Keratinocyte (primary cell): ENCODE measurements around the gene SALL3. TPM values are rescaled to one million over a fixed set of nuclear protein-coding genes. Genes with fewer than 3 reads are reported as not detected.

Experiments
- DNase-seq: peaks from one replicate; pipeline ENCODE4 v3.0.0-alpha.2; 2011; ENCODE audit warnings: low read depth, missing footprints, low spot score
- FAIRE-seq: peaks from 2 replicates; lab custom pipeline; 2011; peaks lifted over from hg19 to GRCh38; lab: Jason Lieb, UNC
- H2AFZ ChIP-seq: 2 replicates; pipeline ENCODE4 v1.6.0; 2012; ENCODE audit warnings: low read length, control low read depth, inconsistent platforms; ENCODE audit not compliant: control insufficient read depth
- H3K27ac ChIP-seq: 2 replicates; pipeline ENCODE4 v1.5.1; 2011; ENCODE audit warnings: low read length; ENCODE audit not compliant: control insufficient read depth, insufficient read depth
- H3K27me3 ChIP-seq: 3 replicates; pipeline ENCODE4 v1.6.0; 2011; ENCODE audit warnings: low read length; ENCODE audit not compliant: control insufficient read depth, insufficient read depth; ENCODE audit errors: extremely low read depth
- H3K36me3 ChIP-seq, 2 experiments: 2 replicates in 1 of 2; 3 replicates in 1 of 2; pipeline ENCODE4 v1.5.1; 2011; ENCODE audit warnings: low read length in 2 of 2, mild to moderate bottlenecking in 1 of 2; ENCODE audit not compliant: control insufficient read depth in 2 of 2, insufficient read depth in 2 of 2; ENCODE audit errors: extremely low read depth in 1 of 2
- H3K4me1 ChIP-seq: 3 replicates; pipeline ENCODE4 v1.5.1; 2011; ENCODE audit warnings: low read length; ENCODE audit not compliant: control insufficient read depth, insufficient read depth; ENCODE audit errors: extremely low read depth
- H3K4me2 ChIP-seq: 3 replicates; pipeline ENCODE4 v1.6.0; 2011; ENCODE audit warnings: low read depth, low read length; ENCODE audit not compliant: control insufficient read depth, insufficient read depth; ENCODE audit errors: extremely low read depth
- H3K4me3 ChIP-seq, 3 experiments: fragments of 200-600 bp in 1 of 3; sonication (generic) in 1 of 3; 2 replicates in 2 of 3; 3 replicates in 1 of 3; pipeline ENCODE4 v1.5.1; 2011 to 2016; ENCODE audit warnings: low read length in 3 of 3, mild to moderate bottlenecking in 3 of 3, control low read depth in 2 of 3, inconsistent platforms in 1 of 3, low read depth in 1 of 3, mixed read lengths in 1 of 3, mixed run types in 1 of 3, moderate library complexity in 1 of 3; ENCODE audit not compliant: control insufficient read depth in 2 of 3, insufficient read depth in 2 of 3; ENCODE audit errors: extremely low read depth in 1 of 3
- H3K79me2 ChIP-seq: 2 replicates; pipeline ENCODE4 v1.6.0; 2012; ENCODE audit warnings: low read length; ENCODE audit not compliant: control insufficient read depth, insufficient read depth
- H3K9ac ChIP-seq: 3 replicates; pipeline ENCODE4 v1.6.0; 2011; ENCODE audit warnings: low read length; ENCODE audit not compliant: control insufficient read depth, insufficient read depth; ENCODE audit errors: extremely low read depth
- H3K9me1 ChIP-seq: 3 replicates; pipeline ENCODE4 v1.6.0; 2011; ENCODE audit warnings: low read length; ENCODE audit not compliant: control insufficient read depth, insufficient read depth; ENCODE audit errors: extremely low read depth
- H3K9me3 ChIP-seq: 2 replicates; pipeline ENCODE4 v1.5.1; 2012; ENCODE audit warnings: low read depth, low read length; ENCODE audit not compliant: control insufficient read depth
- H4K20me1 ChIP-seq: 3 replicates; pipeline ENCODE4 v1.6.0; 2011; ENCODE audit warnings: low read length; ENCODE audit not compliant: control insufficient read depth, insufficient read depth; ENCODE audit errors: extremely low read depth
- CTCF ChIP-seq, 3 experiments: IDR thresholded peaks in 1 of 3; conservative IDR thresholded peaks in 1 of 3; optimal IDR thresholded peaks in 1 of 3; 2 replicates in 2 of 3; 3 replicates in 1 of 3; pipeline versions ENCODE3 to v1.5.1; 2011; ENCODE audit warnings: low read length in 3 of 3, mild to moderate bottlenecking in 3 of 3, moderate library complexity in 2 of 3, control low read depth in 1 of 3, inconsistent platforms in 1 of 3; ENCODE audit not compliant: insufficient read depth in 2 of 3; ENCODE audit errors: extremely low read depth in 1 of 3
- EZH2 ChIP-seq: IDR thresholded peaks from one replicate; pipeline ENCODE4 v1.6.1; 2012; ENCODE audit warnings: inconsistent platforms, mild to moderate bottlenecking, low read length, moderate library complexity
- dilution Hi-C: fragments of 300-500 bp; cut with MboI; formaldehyde crosslinking; loops from one replicate; pipeline ENCODE4 v1.7.0; 2020; ENCODE audit warnings: low sequenced_read_pairs; ENCODE audit not compliant: extremely low pct_ligation_motif_present
- polyA plus RNA-seq, 5 experiments: library from polyadenylated mRNA; depleted of rRNA in 3 of 5; stranded (reverse) in 3 of 5; stranded (forward) in 1 of 5; unstranded in 1 of 5; fragments of >200 nt; gene quantifications; 1 replicate in 1 of 5; 2 replicates in 3 of 5; 3 replicates in 1 of 5; pipeline versions ENCODE4 v1.2.1 to v1.2.3, GENCODE V29; 2011 to 2012; ENCODE audit warnings: missing spikeins in 2 of 5, low read depth in 1 of 5, low replicate concordance in 1 of 5

The SALL3 gene
- polyA plus RNA-seq, 1 donor (not counting 4 experiments of a cell fraction or from before 2014, with no cell fraction given) = not detected

GRCh38 chr18:78937166-78937565 lies 42.5 kb upstream of the SALL3 start:
- Histone ChIP-seq H3K79me2 (no peaks in the 10 kb centered on the region), H2AFZ (no peak overlapping the region), H3K27me3 (no peaks in the 10 kb centered on the region), H3K4me3 (no peak overlapping the region), H3K27ac (no peak overlapping the region), H3K36me3 (no peaks in the 10 kb centered on the region), H3K4me2 (no peak overlapping the region), H4K20me1 (no peaks in the 10 kb centered on the region), H3K9ac (no peak overlapping the region), H3K9me3 (peaks cover 5% of the 10 kb centered on the region), H3K4me1 (no peaks in the 10 kb centered on the region), H3K9me1 (no peaks in the 10 kb centered on the region)
- TF ChIP-seq EZH2 (no peak), CTCF (optimal IDR thresholded peaks at IDR 0.05 in 1 of 3, IDR thresholded peaks at IDR 0.05 in 1 of 3, conservative IDR thresholded peaks at IDR 0.05 in 1 of 3; ENCODE audit: extremely low read depth in 1 of 3, insufficient read depth in 2 of 3, low read length in 3 of 3) (no peak)
- FAIRE-seq (no peak), DNase-seq (no peak)
- dilution Hi-C loops = no loop called here

GRCh38 chr18:78939105-78939504 lies 40.5 kb upstream of the SALL3 start:
- dilution Hi-C loops = no loop called here
- no peaks in the 10 kb centered on the region for H3K9me1 ChIP-seq
- TF ChIP-seq EZH2 = no peak
- no peak for TF ChIP-seq CTCF (optimal IDR thresholded peaks at IDR 0.05 in 1 of 3, IDR thresholded peaks at IDR 0.05 in 1 of 3, conservative IDR thresholded peaks at IDR 0.05 in 1 of 3; ENCODE audit: extremely low read depth in 1 of 3, insufficient read depth in 2 of 3, low read length in 3 of 3)
- H2AFZ ChIP-seq = no peak overlapping the region
- H3K4me2 ChIP-seq = no peak overlapping the region
- no peak for DNase-seq
- H3K9ac ChIP-seq = no peak overlapping the region
- peaks cover 5% of the 10 kb centered on the region for H3K9me3 ChIP-seq
- no peaks in the 10 kb centered on the region for H3K27me3 ChIP-seq
- H4K20me1 ChIP-seq = no peaks in the 10 kb centered on the region
- no peaks in the 10 kb centered on the region for H3K36me3 ChIP-seq
- no peak for FAIRE-seq
- H3K4me1 ChIP-seq = no peaks in the 10 kb centered on the region
- H3K27ac ChIP-seq = no peak overlapping the region
- no peak overlapping the region for H3K4me3 ChIP-seq
- no peaks in the 10 kb centered on the region for H3K79me2 ChIP-seq
